H9 (cell line): ENCODE data around the gene MRPL14. TPM values are rescaled to one million over a fixed set of nuclear protein-coding genes. Genes with fewer than 3 reads are reported as not detected.

ENCODE experiments used
- DNase-seq: peaks from one replicate; pipeline ENCODE4 v3.0.0-alpha.2; 2017
- H2AFZ ChIP-seq: one replicate; pipeline ENCODE4 v1.6.1; 2013; ENCODE audit warnings: mild to moderate bottlenecking, low read length, control low read depth, moderate library complexity
- H2AK5ac ChIP-seq: 2 replicates; pipeline ENCODE4 v1.6.1; 2013; ENCODE audit warnings: low read length, control low read depth, mixed read lengths; ENCODE audit not compliant: insufficient read length
- H2BK120ac ChIP-seq: one replicate; pipeline ENCODE4 v1.6.1; 2013; ENCODE audit warnings: low read depth, mild to moderate bottlenecking, low read length, control low read depth, inconsistent platforms; ENCODE audit not compliant: poor library complexity, severe bottlenecking
- H2BK12ac ChIP-seq: 2 replicates; pipeline ENCODE4 v1.6.1; 2013; ENCODE audit warnings: low read length, control low read depth, mixed read lengths, low read depth; ENCODE audit not compliant: insufficient read length
- H2BK15ac ChIP-seq: 2 replicates; pipeline ENCODE4 v1.6.1; 2013; ENCODE audit warnings: low read depth, low read length, control low read depth
- H2BK20ac ChIP-seq: one replicate; pipeline ENCODE4 v1.6.1; 2013; ENCODE audit warnings: low read depth, mild to moderate bottlenecking, low read length, control low read depth, inconsistent platforms; ENCODE audit not compliant: poor library complexity, severe bottlenecking
- H2BK5ac ChIP-seq: 2 replicates; pipeline ENCODE4 v1.6.1; 2013; ENCODE audit warnings: low read length, control low read depth, mixed read lengths; ENCODE audit not compliant: insufficient read length
- H3K14ac ChIP-seq: 2 replicates; pipeline ENCODE4 v1.6.1; 2013; ENCODE audit warnings: low read length, control low read depth; ENCODE audit not compliant: insufficient read depth
- H3K18ac ChIP-seq: 2 replicates; pipeline ENCODE4 v1.6.1; 2013; ENCODE audit warnings: low read depth, mild to moderate bottlenecking, mixed read lengths, low read length, control low read depth; ENCODE audit not compliant: insufficient read length
- H3K23ac ChIP-seq: 2 replicates; pipeline ENCODE4 v1.6.1; 2013; ENCODE audit warnings: low read length, control low read depth, mixed read lengths, low read depth; ENCODE audit not compliant: insufficient read length
- H3K23me2 ChIP-seq: 2 replicates; pipeline ENCODE4 v1.6.1; 2013; ENCODE audit warnings: low read depth, mild to moderate bottlenecking, mixed read lengths, low read length, control low read depth; ENCODE audit not compliant: insufficient read length, poor library complexity, severe bottlenecking
- H3K27ac ChIP-seq: 2 replicates; pipeline ENCODE4 v1.5.1; 2013; ENCODE audit warnings: low read length, control low read depth, mixed read lengths, low read depth; ENCODE audit not compliant: insufficient read length
- H3K27me3 ChIP-seq: 2 replicates; pipeline ENCODE4 v1.6.1; 2013; ENCODE audit warnings: low read length, control low read depth, inconsistent platforms; ENCODE audit not compliant: insufficient read depth
- H3K4ac ChIP-seq: 2 replicates; pipeline ENCODE4 v1.6.1; 2013; ENCODE audit warnings: low read depth, mild to moderate bottlenecking, control low read depth, inconsistent platforms, low read length, moderate library complexity
- H3K4me1 ChIP-seq: 2 replicates; pipeline ENCODE4 v1.6.1; 2013; ENCODE audit warnings: low read length, control low read depth, inconsistent platforms; ENCODE audit not compliant: insufficient read depth
- H3K4me2 ChIP-seq: 2 replicates; pipeline ENCODE4 v1.6.1; 2013; ENCODE audit warnings: low read length, control low read depth, mixed read lengths; ENCODE audit not compliant: insufficient read length, insufficient read depth
- H3K56ac ChIP-seq: 2 replicates; pipeline ENCODE4 v1.6.1; 2013; ENCODE audit warnings: low read depth, mild to moderate bottlenecking, mixed read lengths, low read length, control low read depth; ENCODE audit not compliant: insufficient read length
- H3K79me1 ChIP-seq: 2 replicates; pipeline ENCODE4 v1.6.1; 2013; ENCODE audit warnings: low read depth, mild to moderate bottlenecking, moderate library complexity, low read length, control low read depth, inconsistent platforms; ENCODE audit not compliant: insufficient read depth, poor library complexity, severe bottlenecking
- H3K79me2 ChIP-seq: 2 replicates; pipeline ENCODE4 v1.6.1; 2013; ENCODE audit warnings: low read length, control low read depth, inconsistent platforms; ENCODE audit not compliant: insufficient read depth
- H3K9ac ChIP-seq: 2 replicates; pipeline ENCODE4 v1.6.1; 2013; ENCODE audit warnings: low read length, control low read depth, mixed read lengths; ENCODE audit not compliant: insufficient read length; ENCODE audit errors: extremely low read depth
- H3K9me3 ChIP-seq: one replicate; pipeline ENCODE4 v1.6.1; 2013; ENCODE audit warnings: low read depth, low read length, inconsistent platforms; ENCODE audit not compliant: control insufficient read depth
- H3T11ph ChIP-seq: one replicate; pipeline ENCODE4 v1.6.1; 2013; ENCODE audit warnings: mild to moderate bottlenecking, low read length, control low read depth, inconsistent platforms
- H4K20me1 ChIP-seq: one replicate; pipeline ENCODE4 v1.6.1; 2013; ENCODE audit not compliant: control insufficient read depth, insufficient read length, insufficient read depth
- H4K5ac ChIP-seq: 2 replicates; pipeline ENCODE4 v1.6.1; 2013; ENCODE audit warnings: low read depth, mild to moderate bottlenecking, mixed read lengths, low read length, control low read depth; ENCODE audit not compliant: insufficient read length
- H4K8ac ChIP-seq: replicated peaks from 2 replicates; pipeline ENCODE4 v1.6.1; 2013; ENCODE audit warnings: low read length, control low read depth, mixed read lengths, low read depth; ENCODE audit not compliant: insufficient read length
- H4K91ac ChIP-seq: 2 replicates; pipeline ENCODE4 v1.6.1; 2013; ENCODE audit warnings: low read depth, mild to moderate bottlenecking, moderate library complexity, mixed read lengths, low read length, control low read depth; ENCODE audit not compliant: insufficient read length
- H3K27ac Mint-ChIP-seq, 3 experiments: 2 replicates in 2 of 3; 3 replicates in 1 of 3; pipeline ENCODE4 v1.8.0; 2020 to 2021; ENCODE audit warnings: mixed read lengths in 3 of 3, mild to moderate bottlenecking in 1 of 3, moderate library complexity in 1 of 3
- H3K27me3 Mint-ChIP-seq: 2 replicates; pipeline ENCODE4 v1.8.0; 2021; ENCODE audit warnings: low read depth, mild to moderate bottlenecking, moderate library complexity, mixed read lengths
- H3K36me3 Mint-ChIP-seq, 3 experiments: 2 replicates in 2 of 3; 3 replicates in 1 of 3; pipeline ENCODE4 v1.8.0; 2020 to 2021; ENCODE audit warnings: low read depth in 3 of 3, mixed read lengths in 3 of 3; ENCODE audit not compliant: insufficient read depth in 1 of 3
- H3K4me1 Mint-ChIP-seq, 2 experiments: 2 replicates each; pipeline ENCODE4 v1.8.0; 2020; ENCODE audit warnings: mixed read lengths in 2 of 2
- H3K4me3 Mint-ChIP-seq, 2 experiments: 2 replicates in 1 of 2; 3 replicates in 1 of 2; pipeline ENCODE4 v1.8.0; 2020 to 2021; ENCODE audit warnings: mild to moderate bottlenecking in 2 of 2, mixed read lengths in 2 of 2, moderate library complexity in 1 of 2
- H3K9me3 Mint-ChIP-seq, 2 experiments: 2 replicates in 1 of 2; 3 replicates in 1 of 2; pipeline ENCODE4 v1.8.0; 2020; ENCODE audit warnings: mild to moderate bottlenecking in 2 of 2, mixed read lengths in 2 of 2, moderate library complexity in 1 of 2
- WGBS: extraction: QIAGEN DNeasy Blood & Tissue Kit; methylation state at CpG from one replicate; pipeline ENCODE4 v1.1.7; 2013; ENCODE audit warnings: missing lambda C conversion rate, low lambda C conversion rate, mixed read lengths; ENCODE audit not compliant: insufficient read length; ENCODE audit errors: extremely low coverage; 5-methylcytosine and 5-hydroxymethylcytosine counted together
- total RNA-seq: library from RNA; stranded (reverse); gene quantifications from 2 replicates; pipeline ENCODE4 v1.2.1, GENCODE V29; 2021
- TF ChIP-seq, protein P1 (sequence below): fragments of 200-600 bp; sonication (generic); conservative IDR thresholded peaks from 3 replicates; pipeline ENCODE4 v1.8.0; 2021; ENCODE audit warnings: antibody characterized with exemption, mild to moderate bottlenecking

MRPL14 gene
- total RNA-seq, 1 experiment from 2014 or later: 80.1 TPM

DNA sequence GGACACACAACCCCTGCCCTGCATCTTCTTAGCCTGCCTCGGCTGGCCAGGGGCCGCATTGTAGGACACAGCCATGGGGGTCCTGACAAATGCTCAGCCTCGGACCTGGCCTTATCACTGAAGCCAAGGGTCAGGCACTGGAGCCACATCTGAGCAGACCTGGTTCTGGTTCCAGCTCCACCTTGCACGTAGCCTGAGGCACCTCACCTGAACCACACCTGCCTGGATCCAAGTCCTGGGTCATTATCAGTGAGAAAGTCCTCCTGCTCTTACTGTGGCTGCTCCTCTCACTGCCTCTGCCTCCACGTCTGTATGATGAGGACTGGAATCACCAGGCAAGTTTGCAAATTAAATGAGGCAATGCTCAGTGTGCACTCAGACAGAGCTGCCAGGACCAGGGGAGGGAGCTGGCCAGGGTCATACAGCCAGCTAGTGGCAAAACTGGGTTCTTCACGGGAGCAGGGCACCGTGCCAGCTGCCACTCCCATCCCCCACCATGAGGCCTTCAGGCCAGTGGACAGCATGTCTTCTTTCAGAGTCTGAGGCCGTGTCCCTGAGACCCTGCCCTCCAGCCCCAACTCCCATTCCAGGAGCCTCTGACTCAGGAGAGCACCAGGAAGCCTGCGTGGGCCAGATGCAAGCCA is 40.2 kb downstream of the MRPL14 start:
- Histone ChIP-seq H4K5ac (no peak overlapping the region), H3K4ac (no peak overlapping the region), H3T11ph (no peak overlapping the region), H3K14ac (no peak overlapping the region), H3K9ac (no peak overlapping the region), H3K9me3 (no peaks in the 10 kb centered on the region), H3K79me1 (no peaks in the 10 kb centered on the region), H2BK120ac (no peak overlapping the region), H2BK20ac (no peak overlapping the region), H3K79me2 (no peaks in the 10 kb centered on the region), H3K23me2 (no peaks in the 10 kb centered on the region), H3K18ac (no peak overlapping the region), H2BK5ac (no peak overlapping the region), H4K20me1 (no peaks in the 10 kb centered on the region), H4K8ac (no peak overlapping the region), H3K23ac (no peak overlapping the region), H4K91ac (no peak overlapping the region), H3K27me3 (no peaks in the 10 kb centered on the region), H3K27ac (no peak overlapping the region), H2AK5ac (no peak overlapping the region), H2BK15ac (no peak overlapping the region), H2AFZ (no peak overlapping the region), H3K4me2 (no peak overlapping the region), H3K4me1 (peaks cover 6% of the 10 kb centered on the region; the same call in 1 of the 2 replicates), H3K56ac (no peak overlapping the region), H2BK12ac (no peak overlapping the region)
- WGBS: no CpG with 5 or more reads among the region's 9 CpGs
- no peaks in the 10 kb centered on the region for H3K27me3 Mint-ChIP-seq
- H3K4me3 Mint-ChIP-seq: no peak overlapping the region
- DNase-seq: no peak
- peaks cover 6% of the 10 kb centered on the region in 2 experiments for H3K4me1 Mint-ChIP-seq
- TF ChIP-seq, protein P1, sequence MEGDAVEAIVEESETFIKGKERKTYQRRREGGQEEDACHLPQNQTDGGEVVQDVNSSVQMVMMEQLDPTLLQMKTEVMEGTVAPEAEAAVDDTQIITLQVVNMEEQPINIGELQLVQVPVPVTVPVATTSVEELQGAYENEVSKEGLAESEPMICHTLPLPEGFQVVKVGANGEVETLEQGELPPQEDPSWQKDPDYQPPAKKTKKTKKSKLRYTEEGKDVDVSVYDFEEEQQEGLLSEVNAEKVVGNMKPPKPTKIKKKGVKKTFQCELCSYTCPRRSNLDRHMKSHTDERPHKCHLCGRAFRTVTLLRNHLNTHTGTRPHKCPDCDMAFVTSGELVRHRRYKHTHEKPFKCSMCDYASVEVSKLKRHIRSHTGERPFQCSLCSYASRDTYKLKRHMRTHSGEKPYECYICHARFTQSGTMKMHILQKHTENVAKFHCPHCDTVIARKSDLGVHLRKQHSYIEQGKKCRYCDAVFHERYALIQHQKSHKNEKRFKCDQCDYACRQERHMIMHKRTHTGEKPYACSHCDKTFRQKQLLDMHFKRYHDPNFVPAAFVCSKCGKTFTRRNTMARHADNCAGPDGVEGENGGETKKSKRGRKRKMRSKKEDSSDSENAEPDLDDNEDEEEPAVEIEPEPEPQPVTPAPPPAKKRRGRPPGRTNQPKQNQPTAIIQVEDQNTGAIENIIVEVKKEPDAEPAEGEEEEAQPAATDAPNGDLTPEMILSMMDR: no peak
- no peak overlapping the region; a peak in 1 of 7 replicates for H3K27ac Mint-ChIP-seq
- no peaks in the 10 kb centered on the region for H3K9me3 Mint-ChIP-seq
- H3K36me3 Mint-ChIP-seq: peaks cover 0 to 7% (median 3%) of the 10 kb centered on the region in 3 experiments; a peak in 3 of 7 replicates
